ENCODE data around the gene FADS2. TPM values are rescaled to one million over a fixed set of nuclear protein-coding genes. Genes with fewer than 3 reads are reported as not detected.
A peak's percentile ranks its signal among the peaks of the same experiment; 100 is the strongest.

Gene FADS2
- total and polyA plus RNA-seq, 10 of the 15 experiments (the other 5 are each of a cell fraction or from before 2014, with no cell fraction given): 3.3 to 313 (median 149) TPM

- Histone ChIP-seq H3K9ac (ENCODE audit: control insufficient read depth, insufficient read depth, low read length) (no peak overlapping the region), H3K4me3 (no peak overlapping the region), H3K36me3 (ENCODE audit: control insufficient read depth in 2 of 2, insufficient read depth in 2 of 2, low read length in 1 of 2) (peaks cover 8 to 9% of the 10 kb centered on the region in 2 experiments; a peak in 3 of 4 replicates), H3K9me3 (replicated peaks; ENCODE audit: control insufficient read depth, insufficient read depth, low read length) (no peaks in the 10 kb centered on the region), H3K27ac (ENCODE audit: control insufficient read depth, insufficient read depth) (no peak overlapping the region), H2AFZ (ENCODE audit: control insufficient read depth, low read depth, low read length) (no peak overlapping the region), H3K27me3 (replicated peaks in 1 of 2; ENCODE audit: control insufficient read depth in 2 of 2, insufficient read depth in 2 of 2, low read length in 1 of 2) (no peaks in the 10 kb centered on the region), H3K79me2 (ENCODE audit: control insufficient read depth, insufficient read depth, low read length) (peaks cover 80% of the 10 kb centered on the region), H3K4me2 (ENCODE audit: control insufficient read depth, insufficient read depth) (no peak overlapping the region), H3K4me1 (ENCODE audit: control insufficient read depth, insufficient read depth, low read length) (no peaks in the 10 kb centered on the region; the same call in 1 of the 2 replicates), H4K20me1 (ENCODE audit: control insufficient read depth, insufficient read depth) (no peaks in the 10 kb centered on the region)
- ATAC-seq: no peak
- CTCF ChIA-PET: interaction anchor here (4.5 to 12.7 kb wide), 9 partner anchors 11 to 312 kb away, joined by 39 to 188 read pairs (median 118); partner anchors contain the start of genes BEST1, FADS1 and FADS2
- SMC1A ChIA-PET (ENCODE audit: uncharacterized antibody, unreplicated experiment): interaction anchor here (1.2 to 6.0 kb wide), 7 partner anchors 33 to 313 kb away, joined by 4 to 86 read pairs (median 22); partner anchors contain the start of genes BEST1 and FADS2
- POLR2A ChIA-PET: no interaction called here
- no TSS peak for BruUV-seq (replicated peaks)
- RAD21 ChIA-PET (ENCODE audit: unreplicated experiment): interaction anchor here (1.5 to 6.2 kb wide), 3 partner anchors 152 to 317 kb away, joined by 5 to 96 read pairs (median 14); partner anchors contain the start of gene BEST1
- whole genome bisulfite sequencing (ENCODE audit: insufficient coverage, insufficient replicate concordance, low lambda C conversion rate, missing lambda C conversion rate): 91% methylated on average over 12 of the region's 12 CpGs
- TF ChIP-seq MEF2B (IDR thresholded peaks at IDR 0.05; ENCODE audit: partially characterized antibody, poor library complexity, severe bottlenecking): no peak
- TF ChIP-seq POLR2A (IDR thresholded peaks at IDR 0.05; ENCODE audit: low read depth, low read length): 0 out of 2 replicates have a peak, but pooled peaks have one; percentile 27
- TF ChIP-seq STAT1 (conservative IDR thresholded peaks at IDR 0.05): no peak
- TF ChIP-seq YBX1 (IDR thresholded peaks at IDR 0.05): no peak
- TF ChIP-seq ZNF592 (IDR thresholded peaks at IDR 0.05): no peak
- TF ChIP-seq DPF2 (IDR thresholded peaks at IDR 0.05): no peak
- in situ Hi-C loops (cut with MboI): loop anchor here (5.0 kb wide), 2 partner anchors 102 to 312 kb away; no protein-coding TSS in a partner anchor
- no peak for FAIRE-seq
- intact Hi-C loops (cut with micrococcal nuclease; ENCODE audit: unreplicated experiment): loop anchor here (5.0 kb wide), 4 partner anchors 77 to 312 kb away; partner anchors contain the start of gene FTH1
- DNase-seq (ENCODE audit: low read depth, low spot score): no peak
Observed at GRCh38 chr11:61795459-61795858, 32.6 kb upstream of the FADS2 start.

Data from GM12878 (cell line).